H1 (cell line): Measurements from ENCODE around the gene NOS1AP. TPM values are rescaled to one million over a fixed set of nuclear protein-coding genes. Genes with fewer than 3 reads are reported as not detected.

ENCODE experiments used
- CTCF ChIA-PET: fragments of 300-600 bp; sonication (Branson Sonifier 250); formaldehyde crosslinking; loops from one replicate; lab custom pipeline; 2021; ENCODE audit not compliant: partially characterized antibody; lab: Charles Lee
- POLR2A ChIA-PET: fragments of 300-600 bp; sonication (Branson Sonifier 250); formaldehyde crosslinking; loops from one replicate; lab custom pipeline; 2021; ENCODE audit warnings: inconsistent platforms; ENCODE audit not compliant: partially characterized antibody; lab: Charles Lee
- DNase-seq, 2 experiments: peaks; one replicate each; pipeline versions ENCODE4 v3.0.0 to v3.0.0-alpha.2; 2010 to 2022; ENCODE audit warnings: low spot score in 2 of 2, low read depth in 1 of 2, mixed read lengths in 1 of 2
- FAIRE-seq: peaks from 2 replicates; lab custom pipeline; 2011; peaks lifted over from hg19 to GRCh38; lab: Jason Lieb, UNC
- H2AFZ ChIP-seq: 2 replicates; pipeline ENCODE4 v1.8.1; 2012; ENCODE audit warnings: low read length, inconsistent platforms
- H2AK5ac ChIP-seq: 2 replicates; pipeline ENCODE4 v1.6.1; 2013; ENCODE audit warnings: low read depth, low read length
- H2BK120ac ChIP-seq: replicated peaks from 2 replicates; pipeline ENCODE3; 2013; ENCODE audit warnings: low read depth, low read length, inconsistent platforms
- H2BK12ac ChIP-seq: 2 replicates; pipeline ENCODE4 v1.6.1; 2013; ENCODE audit warnings: low read depth, low read length
- H2BK15ac ChIP-seq: 2 replicates; pipeline ENCODE4 v1.6.1; 2013; ENCODE audit warnings: low read length
- H2BK20ac ChIP-seq: 2 replicates; pipeline ENCODE4 v1.6.1; 2013; ENCODE audit warnings: low read length
- H2BK5ac ChIP-seq: 2 replicates; pipeline ENCODE4 v1.6.1; 2013; ENCODE audit warnings: low read depth, low read length
- H3K14ac ChIP-seq: 2 replicates; pipeline ENCODE4 v1.6.1; 2013; ENCODE audit warnings: inconsistent platforms; ENCODE audit not compliant: insufficient read length
- H3K18ac ChIP-seq: 2 replicates; pipeline ENCODE4 v1.6.1; 2013; ENCODE audit warnings: low read length; ENCODE audit errors: extremely low read depth
- H3K23ac ChIP-seq: 2 replicates; pipeline ENCODE4 v1.6.1; 2013; ENCODE audit warnings: inconsistent platforms; ENCODE audit not compliant: insufficient read length
- H3K23me2 ChIP-seq: 2 replicates; pipeline ENCODE4 v1.6.1; 2013; ENCODE audit warnings: low read depth, low read length
- H3K27ac ChIP-seq: 2 replicates; pipeline ENCODE4 v1.6.1; 2011; ENCODE audit warnings: low read depth, low read length, inconsistent platforms
- H3K27me3 ChIP-seq, 4 experiments: replicated peaks in 1 of 4; 1 replicate in 1 of 4; 2 replicates in 3 of 4; pipeline versions ENCODE4 v1.6.1 to v1.8.1; 2011 to 2013; ENCODE audit warnings: low read length in 3 of 4, mild to moderate bottlenecking in 3 of 4, inconsistent platforms in 2 of 4, mixed read lengths in 2 of 4, moderate library complexity in 1 of 4; ENCODE audit not compliant: control insufficient read depth in 3 of 4, insufficient read depth in 3 of 4; ENCODE audit errors: extremely low read depth in 1 of 4
- H3K36me3 ChIP-seq, 4 experiments: 2 replicates each; pipeline versions ENCODE4 v1.6.1 to v1.8.1; 2011 to 2013; ENCODE audit warnings: mild to moderate bottlenecking in 4 of 4, low read length in 3 of 4, moderate library complexity in 2 of 4, control low read depth in 1 of 4, inconsistent platforms in 1 of 4; ENCODE audit not compliant: insufficient read depth in 4 of 4, control insufficient read depth in 2 of 4
- H3K4ac ChIP-seq: replicated peaks from 2 replicates; pipeline ENCODE3; 2013; ENCODE audit warnings: low read length, low read depth, mixed read lengths, inconsistent platforms; ENCODE audit not compliant: insufficient read length
- H3K4me1 ChIP-seq, 4 experiments: replicated peaks in 1 of 4; 1 replicate in 1 of 4; 2 replicates in 3 of 4; pipeline versions ENCODE4 v1.6.1 to v1.8.1; 2011 to 2013; ENCODE audit warnings: low read length in 3 of 4, inconsistent platforms in 2 of 4, mixed read lengths in 1 of 4; ENCODE audit not compliant: insufficient read depth in 4 of 4, control insufficient read depth in 3 of 4
- H3K4me2 ChIP-seq, 2 experiments: 2 replicates each; pipeline versions ENCODE4 v1.6.1 to v1.8.1; 2011 to 2013; ENCODE audit warnings: low read depth in 2 of 2, low read length in 2 of 2, control low read depth in 1 of 2, inconsistent platforms in 1 of 2, mild to moderate bottlenecking in 1 of 2; ENCODE audit not compliant: insufficient read depth in 1 of 2
- H3K4me3 ChIP-seq, 4 experiments: fragments of 200-600, 300-600 bp in 1 of 4; sonication (generic), shearing (Covaris generic), sonication (Bioruptor Twin) in 1 of 4; 2 replicates each; pipeline versions ENCODE4 v1.5.1 to v1.8.1; 2011 to 2016; ENCODE audit warnings: low read length in 4 of 4, low read depth in 3 of 4, control low read depth in 2 of 4, inconsistent platforms in 2 of 4, mild to moderate bottlenecking in 2 of 4, mixed read lengths in 1 of 4, moderate library complexity in 1 of 4; ENCODE audit not compliant: insufficient read depth in 2 of 4; ENCODE audit errors: extremely low read depth in 1 of 4
- H3K56ac ChIP-seq: replicated peaks from 2 replicates; pipeline ENCODE3; 2013; ENCODE audit warnings: low read depth, mild to moderate bottlenecking, mixed read lengths, low read length, inconsistent platforms; ENCODE audit not compliant: insufficient read length
- H3K79me1 ChIP-seq: 2 replicates; pipeline ENCODE4 v1.6.1; 2013; ENCODE audit warnings: low read depth, low read length, control low read depth
- H3K79me2 ChIP-seq, 2 experiments: 2 replicates each; pipeline versions ENCODE4 v1.6.1 to v1.8.1; 2012 to 2013; ENCODE audit warnings: low read length in 2 of 2, mild to moderate bottlenecking in 2 of 2, inconsistent platforms in 1 of 2; ENCODE audit not compliant: insufficient read depth in 2 of 2, control insufficient read depth in 1 of 2
- H3K9ac ChIP-seq, 4 experiments: replicated peaks in 1 of 4; 1 replicate in 1 of 4; 2 replicates in 3 of 4; pipeline versions ENCODE4 v1.6.1 to v1.8.1; 2011 to 2013; ENCODE audit warnings: low read depth in 3 of 4, low read length in 3 of 4, control low read depth in 2 of 4, mild to moderate bottlenecking in 2 of 4, moderate library complexity in 2 of 4, inconsistent platforms in 1 of 4; ENCODE audit errors: extremely low read depth in 1 of 4
- H3K9me3 ChIP-seq, 2 experiments: 2 replicates each; pipeline versions ENCODE4 v1.6.1 to v1.8.1; 2012 to 2013; ENCODE audit warnings: mild to moderate bottlenecking in 2 of 2, moderate library complexity in 2 of 2, control low read depth in 1 of 2, inconsistent platforms in 1 of 2, low read depth in 1 of 2, low read length in 1 of 2, mixed read lengths in 1 of 2; ENCODE audit not compliant: insufficient read depth in 2 of 2
- H4K20me1 ChIP-seq, 2 experiments: replicated peaks in 1 of 2; 2 replicates each; pipeline versions ENCODE3 to v1.8.1; 2011 to 2013; ENCODE audit warnings: inconsistent platforms in 2 of 2, low read length in 2 of 2, mild to moderate bottlenecking in 1 of 2; ENCODE audit not compliant: insufficient read depth in 2 of 2, control insufficient read depth in 1 of 2
- H4K5ac ChIP-seq: 2 replicates; pipeline ENCODE4 v1.6.1; 2013; ENCODE audit warnings: low read length, low read depth, mixed read lengths, inconsistent platforms; ENCODE audit not compliant: insufficient read length
- H4K8ac ChIP-seq: 2 replicates; pipeline ENCODE4 v1.8.0; 2013; ENCODE audit warnings: mild to moderate bottlenecking, moderate library complexity, low read length, inconsistent platforms; ENCODE audit not compliant: insufficient read depth; ENCODE audit errors: extremely low read depth
- H4K91ac ChIP-seq: replicated peaks from 2 replicates; pipeline ENCODE3; 2013; ENCODE audit warnings: low read length, mixed read lengths, inconsistent platforms; ENCODE audit not compliant: insufficient read length
- BACH1 ChIP-seq: IDR thresholded peaks from 2 replicates; pipeline ENCODE4 v1.6.1; 2012; ENCODE audit warnings: low read length, improper control_type of control experiment
- CBX5 ChIP-seq: fragments of 300-800, 300-1000 bp; sonication (generic); IDR thresholded peaks from 2 replicates; pipeline ENCODE4 v1.7.1; 2016; ENCODE audit warnings: antibody characterized with exemption, low read length, low read depth
- CHD1 ChIP-seq: IDR thresholded peaks from 2 replicates; pipeline ENCODE4 v1.6.1; 2012; ENCODE audit warnings: low read depth, low read length, improper control_type of control experiment
- EGR1 ChIP-seq: IDR thresholded peaks from 2 replicates; pipeline ENCODE4 v1.6.1; 2011; ENCODE audit warnings: low read depth, low read length, borderline replicate concordance
- JUN ChIP-seq: IDR thresholded peaks from 2 replicates; pipeline ENCODE4 v1.6.1; 2011; ENCODE audit warnings: low read depth, mild to moderate bottlenecking, improper control_type of control experiment, low read length
- JUND ChIP-seq: IDR thresholded peaks from 2 replicates; pipeline ENCODE4 v1.6.1; 2011; ENCODE audit warnings: mild to moderate bottlenecking, improper control_type of control experiment, low read length
- MAFK ChIP-seq: IDR thresholded peaks from 2 replicates; pipeline ENCODE4 v1.6.1; 2012; ENCODE audit warnings: low read depth, mild to moderate bottlenecking, improper control_type of control experiment, low read length
- NANOG ChIP-seq: IDR thresholded peaks from 2 replicates; pipeline ENCODE4 v1.6.1; 2011; ENCODE audit warnings: low read length, low read depth, mild to moderate bottlenecking, inconsistent platforms; ENCODE audit not compliant: insufficient read depth, poor library complexity, severe bottlenecking
- POLR2A ChIP-seq, 2 experiments: IDR thresholded peaks; 1 replicate in 1 of 2; 2 replicates in 1 of 2; pipeline ENCODE4 v1.6.1; 2011; ENCODE audit warnings: low read depth in 2 of 2, low read length in 2 of 2, mild to moderate bottlenecking in 2 of 2; ENCODE audit errors: control extremely low read depth in 1 of 2
- SUZ12 ChIP-seq: fragments of 200-600 bp; sonication (generic); IDR thresholded peaks from 2 replicates; pipeline ENCODE4 v1.6.1; 2012; ENCODE audit warnings: mild to moderate bottlenecking, inconsistent platforms, low read length, moderate library complexity, mixed read lengths
- TCF12 ChIP-seq: IDR thresholded peaks from 2 replicates; pipeline ENCODE4 v1.6.1; 2011; ENCODE audit warnings: low read depth, mild to moderate bottlenecking, low read length
- YY1 ChIP-seq: IDR thresholded peaks from 2 replicates; pipeline ENCODE4 v1.6.1; 2011; ENCODE audit warnings: low read depth, mild to moderate bottlenecking, low read length
- WGBS, 2 experiments: shearing (Covaris generic) in 1 of 2; methylation state at CpG; one replicate each; pipeline versions ENCODE4 v1.1.6 to v1.1.7; 2013 to 2015; ENCODE audit warnings: low lambda C conversion rate in 2 of 2, mixed read lengths in 2 of 2, inconsistent platforms in 1 of 2, low coverage in 1 of 2, missing lambda C conversion rate in 1 of 2; ENCODE audit not compliant: insufficient replicate concordance in 2 of 2, insufficient coverage in 1 of 2, insufficient read length in 1 of 2; ENCODE audit errors: extremely low coverage in 1 of 2, missing lambda C conversion rate in 1 of 2; 5-methylcytosine and 5-hydroxymethylcytosine counted together
- polyA plus RNA-seq, 7 experiments: library from polyadenylated mRNA; depleted of rRNA in 3 of 7; stranded (reverse) in 5 of 7; unstranded in 2 of 7; fragments of >200 nt in 5 of 7; fragments of 200-250 nt in 2 of 7; gene quantifications; 1 replicate in 5 of 7; 2 replicates in 1 of 7; 4 replicates in 1 of 7; pipeline versions ENCODE4 v1.2.1 to v1.2.3, GENCODE V29; 2011 to 2013; ENCODE audit warnings: missing spikeins in 2 of 7, mixed read lengths in 2 of 7
- total RNA-seq: library from RNA; stranded (reverse); fragmentation: NEBNext Ultra II Directional; extraction: Animal tissue kit (Norgen Biotek cat#: 25700); gene quantifications from 2 replicates; pipeline ENCODE4 v1.2.1, GENCODE V29; 2021
- TF ChIP-seq, protein P1 (sequence below): IDR thresholded peaks from 2 replicates; pipeline ENCODE4 v1.6.1; 2012; ENCODE audit warnings: inconsistent platforms
- TF ChIP-seq, protein P2 (sequence below): IDR thresholded peaks from 2 replicates; pipeline ENCODE4 v1.6.1; 2011; ENCODE audit warnings: low read length, improper control_type of control experiment

NOS1AP gene
- total and polyA plus RNA-seq, 2 of the 8 experiments (the other 6 are each of a cell fraction or from before 2014, with no cell fraction given): 2.4 to 12.1 TPM

DNA sequence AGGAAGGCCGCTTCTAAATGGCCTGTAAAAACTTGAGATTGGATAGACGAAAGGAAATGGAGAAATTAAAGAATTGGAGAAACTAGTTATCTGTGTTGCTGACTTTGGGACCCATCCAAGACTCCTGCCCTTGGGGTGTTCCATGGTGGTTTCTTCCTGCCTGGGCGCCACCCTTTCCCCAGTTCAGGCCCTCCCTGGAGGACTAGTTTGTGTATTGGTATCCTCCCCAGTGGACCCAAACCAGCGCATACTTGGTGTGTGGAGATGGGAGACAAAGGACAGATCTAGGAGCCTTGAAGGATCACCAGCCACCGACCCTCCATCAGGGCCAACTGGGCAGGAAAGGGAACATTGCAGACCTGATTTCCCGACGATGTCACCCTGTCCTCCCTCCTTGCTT is 300.1 kb downstream of the NOS1AP start:
- no peak overlapping the region for H3K9ac ChIP-seq
- POLR2A ChIA-PET: interaction anchor here (1.3 kb wide), 1 partner anchor 13 kb away, joined by 3 read pairs; no protein-coding TSS in a partner anchor
- no peak overlapping the region for H3K18ac ChIP-seq
- no peak overlapping the region for H2BK5ac ChIP-seq
- 92% methylated on average over 7 of the region's 7 CpGs; no CpG with 5 or more reads in 1 of the 2 experiments for WGBS, 2 experiments
- H3K14ac ChIP-seq: no peak overlapping the region
- H3K4me3 ChIP-seq: no peak overlapping the region
- peaks cover 0 to 6% (median 1%) of the 10 kb centered on the region in 4 experiments; a peak in 1 of 8 replicates for H3K36me3 ChIP-seq
- no peaks in the 10 kb centered on the region for H3K9me3 ChIP-seq
- H3K4ac ChIP-seq: no peak overlapping the region
- H2BK12ac ChIP-seq: no peak overlapping the region
- no peak overlapping the region for H3K4me2 ChIP-seq
- no peak overlapping the region for H4K8ac ChIP-seq
- no peak overlapping the region for H4K91ac ChIP-seq
- FAIRE-seq (no peak), DNase-seq (no peak)
- no peak overlapping the region for H4K5ac ChIP-seq
- no peak overlapping the region for H2BK120ac ChIP-seq
- H3K56ac ChIP-seq: no peak overlapping the region
- no peaks in the 10 kb centered on the region for H3K79me2 ChIP-seq
- H3K4me1 ChIP-seq: no peaks in the 10 kb centered on the region
- no peaks in the 10 kb centered on the region for H3K27me3 ChIP-seq
- no peaks in the 10 kb centered on the region for H3K79me1 ChIP-seq
- no peak overlapping the region for H2BK20ac ChIP-seq
- no peak overlapping the region for H3K27ac ChIP-seq
- H2BK15ac ChIP-seq: no peak overlapping the region
- no peaks in the 10 kb centered on the region for H3K23me2 ChIP-seq
- CTCF ChIA-PET: interaction anchor here (1.1 to 2.1 kb wide), 2 partner anchors 12 to 22 kb away, joined by 3 to 6 read pairs; no protein-coding TSS in a partner anchor
- H4K20me1 ChIP-seq: peaks cover 0 to 2% of the 10 kb centered on the region in 2 experiments
- no peak overlapping the region for H2AK5ac ChIP-seq
- no peak overlapping the region for H3K23ac ChIP-seq
- H2AFZ ChIP-seq: no peak overlapping the region
- TF ChIP-seq CHD1 (no peak), CBX5 (no peak), JUND (no peak), YY1 (no peak), EGR1 (no peak), JUN (no peak), BACH1 (no peak), SUZ12 (no peak), POLR2A (IDR thresholded peaks at IDR 0.05; ENCODE audit: control extremely low read depth in 1 of 2, low read depth in 2 of 2, low read length in 2 of 2) (no peak), TCF12 (no peak), MAFK (no peak), NANOG (no peak)
- TF ChIP-seq, protein P1, sequence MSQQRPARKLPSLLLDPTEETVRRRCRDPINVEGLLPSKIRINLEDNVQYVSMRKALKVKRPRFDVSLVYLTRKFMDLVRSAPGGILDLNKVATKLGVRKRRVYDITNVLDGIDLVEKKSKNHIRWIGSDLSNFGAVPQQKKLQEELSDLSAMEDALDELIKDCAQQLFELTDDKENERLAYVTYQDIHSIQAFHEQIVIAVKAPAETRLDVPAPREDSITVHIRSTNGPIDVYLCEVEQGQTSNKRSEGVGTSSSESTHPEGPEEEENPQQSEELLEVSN: no peak
- TF ChIP-seq, protein P2, sequence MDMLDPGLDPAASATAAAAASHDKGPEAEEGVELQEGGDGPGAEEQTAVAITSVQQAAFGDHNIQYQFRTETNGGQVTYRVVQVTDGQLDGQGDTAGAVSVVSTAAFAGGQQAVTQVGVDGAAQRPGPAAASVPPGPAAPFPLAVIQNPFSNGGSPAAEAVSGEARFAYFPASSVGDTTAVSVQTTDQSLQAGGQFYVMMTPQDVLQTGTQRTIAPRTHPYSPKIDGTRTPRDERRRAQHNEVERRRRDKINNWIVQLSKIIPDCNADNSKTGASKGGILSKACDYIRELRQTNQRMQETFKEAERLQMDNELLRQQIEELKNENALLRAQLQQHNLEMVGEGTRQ: no peak
